ENCODE results near the gene MACF1.
"Not testable (repeated sequence)": the region's sequence is repeated elsewhere in the genome, so short reads cannot be mapped to it uniquely, and the experiment has no call there.

The MACF1 gene

DNA sequence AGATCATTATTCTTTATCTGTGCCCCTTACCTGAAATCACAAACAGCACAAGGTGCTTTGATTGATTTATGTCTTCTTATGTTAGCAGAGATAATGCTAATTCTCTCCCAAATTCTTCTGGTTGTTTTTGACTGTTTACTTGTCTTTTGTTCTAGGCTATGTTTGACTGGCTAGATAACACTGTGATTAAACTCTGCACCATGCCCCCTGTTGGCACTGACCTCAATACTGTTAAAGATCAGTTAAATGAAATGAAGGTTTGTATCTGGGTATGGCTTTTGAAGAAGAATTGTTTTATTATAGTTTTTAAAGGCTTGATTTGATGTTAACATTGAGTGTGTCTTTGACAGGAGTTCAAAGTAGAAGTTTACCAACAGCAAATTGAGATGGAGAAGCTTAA is 237.3 kb downstream of the MACF1 start:
- DNase-seq (ENCODE audit: insufficient read length, low spot score): no peak
- no peak for FAIRE-seq

DNA sequence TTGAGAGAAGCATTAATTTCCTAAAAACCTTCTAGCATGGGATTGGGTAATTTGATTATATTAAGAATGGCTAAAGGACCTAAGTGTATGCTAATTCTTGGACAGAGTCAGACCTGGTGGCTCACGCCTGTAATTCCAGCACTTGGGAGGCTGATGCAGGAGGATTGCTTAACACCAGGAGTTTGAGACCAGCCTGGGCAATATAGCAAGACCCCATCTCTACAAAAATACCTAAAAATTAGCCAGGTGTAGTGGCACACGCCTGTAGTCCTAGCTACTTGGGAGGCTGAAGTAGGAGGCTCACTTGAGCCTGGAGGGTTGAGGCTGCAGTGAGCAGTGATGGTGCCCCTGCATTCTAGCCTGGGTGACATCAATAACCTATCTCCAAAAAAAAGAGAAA is 241.1 kb downstream of the MACF1 start:
- no peak for DNase-seq (ENCODE audit: insufficient read length, low spot score)
- no peak for FAIRE-seq

DNA sequence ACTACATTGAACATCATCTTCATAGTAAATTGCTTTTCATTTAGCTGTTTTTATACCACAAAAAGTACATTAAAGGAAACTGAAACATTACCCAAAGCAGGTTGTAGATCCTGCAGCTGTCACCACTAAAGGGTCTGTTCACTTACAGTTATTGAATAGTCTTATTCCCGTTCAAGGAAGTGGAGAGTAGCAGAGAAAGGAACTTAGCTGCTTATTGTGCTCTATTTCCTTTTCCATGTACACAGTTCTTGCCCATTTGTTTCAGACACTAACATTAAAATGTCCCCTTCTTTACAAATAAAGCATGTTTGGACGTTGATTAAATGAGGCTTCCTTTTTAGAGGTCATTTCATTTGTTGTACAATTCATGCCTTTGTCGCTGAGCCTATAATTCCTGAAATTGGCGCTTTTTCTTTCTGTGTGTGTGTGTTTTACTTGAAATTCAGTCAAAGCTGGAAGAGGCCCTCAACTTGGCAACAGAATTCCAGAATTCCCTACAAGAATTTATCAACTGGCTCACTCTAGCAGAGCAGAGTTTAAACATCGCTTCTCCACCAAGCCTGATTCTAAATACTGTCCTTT is 242.6 kb downstream of the MACF1 start:
- FAIRE-seq: no peak
- no peak for DNase-seq (ENCODE audit: insufficient read length, low spot score)

DNA sequence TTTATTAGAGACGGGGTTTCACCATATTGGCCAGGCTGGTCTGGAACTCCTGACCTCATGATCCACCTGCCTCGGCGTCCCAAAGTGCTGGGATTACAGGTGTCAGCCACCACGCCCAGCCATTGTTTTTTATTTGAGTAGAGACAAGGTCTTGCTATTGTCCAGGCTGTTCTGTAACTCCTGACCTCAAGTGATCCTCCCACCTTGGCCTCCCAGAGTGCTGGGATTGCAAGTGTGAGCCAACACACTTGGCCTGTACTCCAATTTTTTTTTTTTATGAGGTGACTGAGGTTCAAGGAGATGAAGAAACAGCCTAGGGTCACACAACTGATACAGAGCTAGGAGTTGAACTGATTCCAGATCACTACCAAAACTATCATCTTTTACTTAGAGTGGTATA is 245.5 kb downstream of the MACF1 start:
- FAIRE-seq; DNase-seq (ENCODE audit: insufficient read length, low spot score): not testable (repeated sequence)

DNA sequence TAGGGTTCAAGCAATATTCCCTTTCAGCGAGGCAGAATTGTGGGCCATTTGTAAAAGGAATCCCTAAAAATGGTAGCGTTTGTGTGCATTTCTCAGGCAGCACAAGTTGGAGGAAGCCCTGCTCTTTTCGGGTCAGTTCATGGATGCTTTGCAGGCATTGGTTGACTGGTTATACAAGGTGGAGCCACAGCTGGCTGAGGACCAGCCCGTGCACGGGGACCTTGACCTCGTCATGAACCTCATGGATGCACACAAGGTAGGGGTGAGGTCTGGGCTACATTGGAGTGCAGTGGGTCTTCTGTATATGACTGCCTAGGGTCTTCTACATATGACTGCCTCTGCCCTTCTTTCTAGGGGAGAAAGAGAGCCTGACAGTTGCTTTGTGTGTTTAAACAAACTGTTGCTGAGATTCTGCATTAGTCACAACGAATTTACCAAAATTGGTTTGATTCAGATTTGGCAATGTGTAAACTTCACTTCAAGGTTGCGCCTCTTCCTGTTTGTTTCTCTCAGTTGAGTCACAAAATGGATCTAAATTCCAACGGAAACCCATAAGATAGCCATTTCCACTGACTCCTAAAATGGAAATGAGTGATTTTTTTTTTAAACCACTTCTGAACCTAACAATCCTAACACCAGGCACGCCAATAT is 246.6 kb downstream of the MACF1 start:
- DNase-seq (ENCODE audit: insufficient read length, low spot score) (no peak), FAIRE-seq (no peak)

DNA sequence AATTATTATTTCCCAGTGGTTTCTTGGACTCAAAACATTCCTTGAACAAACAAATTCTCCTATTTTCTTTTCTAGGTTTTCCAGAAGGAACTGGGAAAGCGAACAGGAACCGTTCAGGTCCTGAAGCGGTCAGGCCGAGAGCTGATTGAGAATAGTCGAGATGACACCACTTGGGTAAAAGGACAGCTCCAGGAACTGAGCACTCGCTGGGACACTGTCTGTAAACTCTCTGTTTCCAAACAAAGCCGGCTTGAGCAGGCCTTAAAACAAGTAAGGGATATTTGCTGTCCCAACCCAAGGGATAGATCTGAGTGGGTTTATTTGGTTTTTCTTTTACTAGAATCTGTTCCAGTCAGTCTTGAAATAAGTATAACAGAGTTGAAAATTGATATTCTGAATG is 247.6 kb downstream of the MACF1 start:
- FAIRE-seq: no peak
- DNase-seq (ENCODE audit: insufficient read length, low spot score): no peak

DNA sequence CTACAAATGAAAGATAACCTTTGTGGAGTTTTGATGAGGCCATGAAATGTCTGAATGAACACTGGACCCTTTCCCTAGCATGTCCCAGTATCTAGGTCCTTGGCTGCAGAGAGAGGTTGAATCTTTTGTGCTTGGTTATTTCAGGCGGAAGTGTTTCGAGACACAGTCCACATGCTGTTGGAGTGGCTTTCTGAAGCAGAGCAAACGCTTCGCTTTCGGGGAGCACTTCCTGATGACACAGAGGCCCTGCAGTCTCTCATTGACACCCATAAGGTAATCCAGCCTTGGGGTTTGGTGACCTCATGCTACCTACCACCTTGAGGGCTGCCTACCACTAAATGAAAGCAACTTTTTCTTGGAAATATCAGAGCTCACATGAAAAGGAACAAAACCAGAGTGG is 248.0 kb downstream of the MACF1 start:
- DNase-seq (ENCODE audit: insufficient read length, low spot score): no peak
- FAIRE-seq: no peak

DNA sequence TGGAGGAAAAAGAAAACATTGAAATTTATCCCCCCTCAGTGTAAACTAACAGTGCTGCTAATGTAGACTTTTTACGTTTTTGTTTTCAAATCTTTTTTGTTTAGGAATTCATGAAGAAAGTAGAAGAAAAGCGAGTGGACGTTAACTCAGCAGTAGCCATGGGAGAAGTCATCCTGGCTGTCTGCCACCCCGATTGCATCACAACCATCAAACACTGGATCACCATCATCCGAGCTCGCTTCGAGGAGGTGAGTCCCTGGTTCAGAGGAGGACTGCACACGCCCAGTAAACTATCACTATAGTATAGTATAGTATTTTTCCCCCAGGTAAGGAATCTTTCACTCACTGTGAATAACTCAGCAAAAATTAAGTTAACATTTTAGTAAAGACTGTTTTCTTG is 249.1 kb downstream of the MACF1 start:
- no peak for DNase-seq (ENCODE audit: insufficient read length, low spot score)
- no peak for FAIRE-seq

DNA sequence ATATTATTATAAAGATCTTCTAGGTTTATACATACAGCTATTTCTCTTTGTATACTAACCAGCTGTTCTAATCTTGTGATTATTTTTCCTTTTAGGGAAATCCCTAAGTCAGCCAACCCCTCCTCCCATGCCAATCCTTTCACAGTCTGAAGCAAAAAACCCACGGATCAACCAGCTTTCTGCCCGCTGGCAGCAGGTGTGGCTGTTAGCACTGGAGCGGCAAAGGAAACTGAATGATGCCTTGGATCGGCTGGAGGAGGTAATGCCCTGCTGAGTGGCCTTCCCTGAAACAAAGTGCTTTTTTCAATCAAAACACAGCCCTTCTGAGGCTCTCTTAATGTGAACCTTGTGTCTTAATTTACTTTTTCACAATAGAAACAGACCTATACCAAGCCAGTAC is 254.5 kb downstream of the MACF1 start:
- no peak for FAIRE-seq

DNA sequence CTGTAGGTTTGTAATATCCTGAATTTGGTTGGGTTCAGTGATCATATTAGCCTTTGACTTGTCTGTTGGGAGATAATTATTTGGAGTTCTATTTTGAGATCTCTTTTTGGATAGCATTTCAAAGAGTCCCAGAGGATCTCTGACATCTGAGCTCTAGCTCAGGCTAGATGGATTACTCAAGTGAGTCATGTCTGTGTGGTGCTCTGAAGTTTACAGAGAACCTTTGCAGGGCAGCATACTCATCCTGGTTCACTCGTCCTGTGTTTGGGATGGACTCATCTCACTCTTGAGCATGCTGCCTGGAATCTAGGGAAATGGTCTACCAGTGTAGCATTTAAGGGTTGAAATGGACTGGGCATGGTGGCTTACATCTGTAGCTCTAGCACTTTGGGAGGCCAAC is 257.6 kb downstream of the MACF1 start:
- DNase-seq (ENCODE audit: insufficient read length, low spot score) (no peak), FAIRE-seq (no peak)

More for the DNA sequence above, 254.5 kb downstream of the MACF1 start:
- no peak for DNase-seq (ENCODE audit: insufficient read length, low spot score)

DNA sequence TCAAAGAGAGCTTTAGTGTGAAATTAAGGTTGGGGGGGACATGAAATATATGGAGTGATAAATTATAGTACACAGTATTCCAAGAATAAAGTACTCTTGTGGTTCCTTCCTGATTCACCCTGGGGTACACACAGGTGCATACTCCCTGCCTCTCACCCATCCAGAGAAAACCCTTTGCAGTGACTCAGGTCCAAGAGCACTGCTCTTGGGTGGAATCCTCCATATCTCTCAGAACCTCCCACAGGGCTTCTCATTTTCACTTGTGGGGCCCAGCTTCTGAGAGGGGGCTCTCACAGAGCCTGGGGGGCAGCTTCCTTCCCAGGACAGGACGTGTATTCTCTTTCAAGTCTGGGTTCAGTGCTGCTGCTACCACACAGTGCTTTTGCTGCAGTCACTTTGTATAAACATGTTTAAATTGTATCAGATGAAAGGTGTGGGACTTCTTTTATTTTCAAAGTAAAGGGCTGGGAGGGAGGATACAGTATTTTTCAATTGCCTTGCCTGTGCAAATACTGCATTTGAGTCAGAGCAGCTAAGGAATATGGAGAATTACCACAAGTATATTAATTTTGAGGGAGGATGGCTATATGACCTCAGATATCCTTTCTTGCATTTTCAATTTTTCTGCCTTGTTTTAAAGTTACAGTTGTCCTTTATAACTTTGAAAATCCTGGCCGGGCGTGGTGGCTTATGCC is 262.1 kb downstream of the MACF1 start:
- FAIRE-seq: no peak
- no peak for DNase-seq (ENCODE audit: insufficient read length, low spot score)

DNA sequence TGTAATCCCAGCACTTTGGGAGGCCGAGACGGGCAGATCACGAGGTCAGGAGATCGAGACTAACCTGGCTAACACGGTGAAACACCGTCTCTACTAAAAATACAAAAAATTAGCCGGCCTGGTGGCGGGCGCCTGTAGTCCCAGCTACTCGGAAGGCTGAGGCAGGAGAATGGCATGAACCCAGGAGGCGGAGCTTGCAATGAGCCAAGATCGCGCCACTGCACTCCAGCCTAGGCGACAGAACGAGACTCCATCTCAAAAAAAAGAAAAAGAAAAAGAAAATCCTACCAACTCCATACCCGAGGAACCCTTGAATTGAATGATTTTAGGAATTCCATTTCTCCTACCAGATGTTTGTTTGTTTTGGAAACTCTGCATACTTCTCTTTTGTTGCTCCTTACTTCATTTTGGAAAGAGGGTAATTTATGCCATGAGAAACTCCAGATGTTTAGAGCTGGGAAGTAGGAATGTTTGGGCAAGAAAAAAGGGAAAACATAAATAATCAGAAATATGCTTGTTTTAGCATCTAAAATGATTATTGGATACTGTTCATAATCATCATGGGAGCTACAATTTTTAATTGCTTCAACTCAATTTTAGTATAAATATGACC is 262.7 kb downstream of the MACF1 start:
- DNase-seq (ENCODE audit: insufficient read length, low spot score); FAIRE-seq: not testable (repeated sequence)

DNA sequence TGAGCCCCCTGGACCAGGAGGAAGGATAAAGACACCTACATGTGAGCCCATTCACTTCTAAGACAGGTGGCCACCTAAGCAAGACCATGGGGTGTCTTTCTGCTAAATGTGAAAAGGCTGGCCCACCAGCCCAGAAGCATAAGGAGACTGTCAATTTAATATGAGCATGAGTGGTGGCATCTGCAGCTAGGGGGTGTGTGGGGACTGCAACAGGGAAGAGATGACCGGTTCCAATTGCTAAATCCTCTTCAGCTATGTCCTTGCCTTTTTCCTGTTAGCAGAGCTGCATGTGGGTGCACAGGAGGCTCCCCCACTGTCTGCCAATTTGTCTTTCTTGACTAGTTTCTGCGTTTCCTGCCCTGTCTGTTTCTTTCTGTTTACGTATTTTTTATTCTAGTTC is 264.7 kb downstream of the MACF1 start:
- DNase-seq (ENCODE audit: insufficient read length, low spot score): no peak

DNA sequence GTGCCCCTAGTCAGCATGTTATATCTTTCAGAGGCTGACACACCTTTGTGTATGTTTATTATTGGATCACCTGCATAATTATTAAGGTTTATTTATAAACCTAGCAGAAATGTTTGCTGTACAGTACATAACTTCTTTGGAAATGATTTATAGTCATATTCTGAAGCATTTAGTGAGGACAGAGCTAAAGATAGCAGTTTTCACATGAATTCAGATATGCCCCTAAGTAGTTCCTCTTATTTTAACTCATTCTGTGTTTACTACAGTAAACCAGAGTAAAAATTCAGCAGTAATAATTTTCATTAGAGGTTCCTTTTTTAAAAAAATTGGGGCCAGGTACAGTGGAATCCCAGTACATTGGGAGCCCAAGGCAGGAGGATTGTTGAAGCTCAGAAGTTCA is 265.5 kb downstream of the MACF1 start:
- no peak for DNase-seq (ENCODE audit: insufficient read length, low spot score)
- FAIRE-seq: no peak

More for the DNA sequence above, 264.7 kb downstream of the MACF1 start:
- FAIRE-seq: no peak

DNA sequence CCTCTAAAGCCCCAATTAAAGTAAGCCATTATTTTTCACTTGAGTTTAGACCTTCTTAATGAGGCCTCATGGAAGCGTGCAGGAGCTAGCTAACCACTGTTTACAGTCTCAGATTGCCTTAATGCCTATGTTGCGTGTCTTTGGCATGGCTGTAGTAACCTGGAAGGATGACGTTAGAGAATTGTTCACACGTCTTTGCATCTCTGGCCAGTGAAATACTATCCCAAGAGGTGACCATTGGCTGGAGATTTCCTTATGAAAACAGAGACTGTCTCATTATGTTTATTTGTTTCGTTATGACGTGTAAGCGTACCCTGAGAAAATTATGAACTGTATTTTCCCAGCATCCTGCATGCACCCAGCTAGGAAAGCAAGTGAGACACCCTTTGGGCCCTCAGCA is 268.3 kb downstream of the MACF1 start:
- FAIRE-seq: no peak
- DNase-seq (ENCODE audit: insufficient read length, low spot score): no peak

DNA sequence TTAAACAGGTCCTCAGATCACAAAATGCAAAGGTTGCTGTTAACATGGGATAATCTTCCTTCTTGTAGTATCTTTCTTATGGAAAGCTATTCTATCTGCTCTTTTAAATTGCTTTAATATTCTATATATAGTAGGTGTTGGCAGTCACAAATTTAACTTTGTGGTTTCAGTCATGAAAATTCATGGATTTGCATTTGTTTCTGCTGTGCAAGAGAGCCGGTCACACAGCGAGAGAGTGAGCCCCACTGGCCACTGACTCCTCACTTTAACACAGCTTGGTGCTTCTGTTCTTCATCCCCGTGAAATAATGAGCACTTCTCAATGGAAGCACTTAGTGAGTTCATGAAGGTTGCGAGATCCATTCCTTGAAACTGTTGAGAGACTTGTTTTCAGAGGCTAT is 268.8 kb downstream of the MACF1 start:
- FAIRE-seq: peak; percentile 23
- no peak for DNase-seq (ENCODE audit: insufficient read length, low spot score)

DNA sequence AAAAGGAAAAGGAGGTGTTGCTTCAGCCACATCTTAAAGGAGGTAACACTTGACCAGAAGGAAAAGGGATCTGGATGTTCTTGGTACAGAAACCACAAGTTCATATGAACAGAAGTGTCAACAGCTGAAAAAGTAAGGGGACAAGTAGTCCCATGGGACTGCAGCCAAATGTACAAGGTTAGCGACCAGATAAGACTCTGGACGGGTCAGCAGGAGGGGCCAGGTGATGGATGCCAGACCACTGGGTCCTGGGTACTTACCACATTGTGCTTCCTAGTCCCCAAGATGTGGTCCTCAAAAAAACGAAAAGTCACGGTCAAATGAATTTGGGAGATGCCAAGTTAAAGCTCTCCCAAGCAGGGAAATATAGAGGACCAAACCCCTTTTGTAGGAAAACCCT is 270.3 kb downstream of the MACF1 start:
- no peak for DNase-seq (ENCODE audit: insufficient read length, low spot score)
- no peak for FAIRE-seq

DNA sequence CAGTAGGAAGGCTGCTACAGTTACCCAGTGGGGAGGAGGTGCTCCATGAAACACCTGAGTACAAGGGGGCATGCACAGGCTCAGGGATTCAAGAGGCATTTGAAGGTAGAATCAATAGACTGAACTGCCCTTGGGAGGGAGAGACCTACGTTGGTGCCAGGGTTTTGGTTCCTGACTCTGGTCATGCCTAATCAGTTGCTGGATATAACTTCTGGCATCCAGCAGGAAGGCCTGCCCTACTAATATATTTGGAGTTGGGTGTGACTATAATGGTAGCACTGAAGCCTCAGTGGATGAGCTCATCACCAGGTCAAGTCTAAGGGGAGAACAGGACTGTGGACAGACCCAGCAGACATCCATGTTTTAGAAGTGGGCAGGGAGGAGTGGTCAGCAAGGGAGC is 271.1 kb downstream of the MACF1 start:
- FAIRE-seq; DNase-seq (ENCODE audit: insufficient read length, low spot score): not testable (repeated sequence)

DNA sequence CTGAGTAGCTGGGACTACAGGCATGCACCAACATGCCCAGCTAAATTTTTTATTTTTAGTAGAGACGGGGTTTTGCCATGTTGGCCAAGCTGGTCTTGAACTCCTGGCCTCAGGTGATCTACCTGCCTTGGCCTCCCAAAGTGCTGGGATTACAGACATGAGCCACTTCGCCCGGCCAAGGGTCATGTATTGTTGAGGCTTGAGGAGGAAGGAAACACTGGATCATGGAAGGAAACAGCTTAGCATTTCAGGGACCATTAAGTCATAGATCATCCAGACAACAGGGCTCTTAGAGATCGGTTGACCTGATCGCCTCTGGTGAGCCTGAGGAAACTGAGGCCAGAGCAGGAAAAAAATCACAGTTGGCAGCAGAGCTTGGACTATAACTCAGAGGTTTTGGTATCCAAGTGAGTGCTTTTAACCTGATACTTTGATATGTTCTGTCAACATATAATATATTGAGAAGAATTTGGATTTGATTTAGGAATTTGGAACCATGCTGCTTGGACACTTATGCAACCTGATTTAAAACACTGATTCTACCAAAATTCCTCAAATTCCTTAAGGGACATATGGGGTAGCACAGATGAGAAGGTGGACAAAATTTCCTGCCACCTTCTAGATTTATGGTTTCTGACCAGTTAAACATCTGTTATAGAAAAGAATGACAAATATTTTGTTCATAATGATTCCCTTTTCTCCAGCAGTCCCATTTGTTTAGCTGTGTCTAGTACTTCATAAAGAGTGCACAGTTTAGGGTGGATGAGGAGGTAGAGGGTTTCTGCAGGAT is 273.8 kb downstream of the MACF1 start:
- no peak for DNase-seq (ENCODE audit: insufficient read length, low spot score)
- no peak for FAIRE-seq

DNA sequence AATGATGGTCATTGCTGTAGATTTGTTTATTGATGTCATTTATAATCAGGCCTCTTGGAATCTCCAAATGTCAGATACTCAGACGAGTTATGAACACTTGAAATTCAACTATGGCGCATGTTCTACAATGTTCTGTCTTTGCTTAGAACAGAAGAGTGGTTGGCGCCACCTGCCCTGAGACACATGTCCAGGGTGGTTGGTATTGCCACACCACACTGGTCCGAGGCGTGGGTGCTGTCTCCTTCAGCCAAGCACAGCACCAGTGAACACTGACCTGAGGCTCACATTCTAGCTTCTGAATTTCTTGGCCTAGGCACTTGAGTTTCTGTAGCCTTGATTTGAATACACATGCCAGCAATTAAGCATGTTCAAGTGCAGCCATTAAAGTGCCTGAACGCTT is 276.8 kb downstream of the MACF1 start:
- FAIRE-seq (no peak), DNase-seq (ENCODE audit: insufficient read length, low spot score) (no peak)

DNA sequence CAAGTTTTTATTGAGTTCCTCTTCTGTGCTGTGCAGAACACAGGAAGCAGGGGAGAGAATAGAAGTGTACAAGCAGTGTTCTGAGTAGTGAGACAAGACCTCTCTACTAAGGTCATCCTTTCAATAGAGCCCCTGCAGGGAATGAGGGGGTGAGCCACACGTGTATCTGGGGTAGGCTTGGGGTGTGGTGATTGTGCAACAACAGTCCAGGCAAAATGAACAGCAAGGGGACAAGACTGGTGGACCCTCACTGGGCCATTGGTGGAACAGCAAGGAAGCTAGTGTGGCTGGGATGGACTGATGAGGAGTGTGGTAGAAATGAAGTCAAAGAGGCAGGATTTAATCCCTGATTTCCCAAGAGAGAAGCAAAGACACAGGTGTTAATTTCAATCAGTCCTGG is 278.8 kb downstream of the MACF1 start:
- no peak for FAIRE-seq

More for the DNA sequence above, 278.8 kb downstream of the MACF1 start:
- DNase-seq (ENCODE audit: insufficient read length, low spot score): no peak

Data from GM19239 (cell line).